GM21515 (cell line): ENCODE measurements around the gene PDCD2L.
"Not testable (repeated sequence)": the region's sequence is repeated elsewhere in the genome, so short reads cannot be mapped to it uniquely, and the experiment has no call there.

Source experiments
- ATAC-seq: cut with Tn5 transposase; IDR thresholded peaks from one replicate; pipeline ENCODE4 v1.9.1; 2021; ENCODE audit not compliant: unreplicated experiment

PDCD2L gene

DNA sequence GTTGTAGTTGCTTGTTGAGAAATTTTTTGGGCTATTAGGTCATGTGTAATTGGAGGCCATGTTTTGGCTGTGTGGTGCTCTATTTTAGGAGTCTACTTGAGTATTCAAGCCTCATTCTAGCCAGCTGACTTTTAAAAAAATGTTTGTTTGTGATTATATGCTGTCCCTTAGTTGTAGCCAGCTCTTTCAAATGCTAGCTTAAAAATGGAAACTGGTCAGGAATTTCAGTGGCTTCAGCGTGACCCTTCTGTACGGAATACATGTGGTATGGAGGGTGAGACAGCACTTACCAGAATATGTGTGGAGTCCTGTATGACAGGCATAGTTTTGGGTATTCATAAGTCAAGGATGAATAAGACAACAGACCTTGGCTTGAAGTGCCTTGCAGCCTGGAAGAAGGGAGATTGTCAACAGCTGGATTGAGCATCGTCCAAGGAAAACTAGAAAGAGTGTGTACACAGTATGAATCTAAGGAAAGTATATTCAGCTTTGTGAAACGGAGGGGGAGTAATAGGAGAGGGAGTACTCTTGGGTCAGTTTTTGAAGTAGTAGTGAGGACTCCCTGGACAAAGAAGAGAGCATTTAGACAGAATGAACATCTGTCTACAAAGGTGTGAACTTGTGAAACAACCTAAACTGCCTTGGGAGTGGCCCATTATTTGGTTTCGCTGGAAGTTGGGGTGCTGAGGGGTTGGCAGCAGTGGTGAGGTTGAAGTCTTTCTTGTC, 57.3 kb downstream of the PDCD2L start:
- no peak for ATAC-seq

- not testable (repeated sequence) for ATAC-seq
Measured at GRCh38 chr19:34464785-34465184, 60.6 kb downstream of the PDCD2L start.

- ATAC-seq, result no peak
Measured at GRCh38 chr19:34468409-34468808, 64.2 kb downstream of the PDCD2L start.

- not testable (repeated sequence) for ATAC-seq
Measured at GRCh38 chr19:34469026-34469425, 64.8 kb downstream of the PDCD2L start.

- ATAC-seq, result no peak
Measured at GRCh38 chr19:34471906-34472700, 67.9 kb downstream of the PDCD2L start.

GRCh38 chr19:34474233-34474989, 70.2 kb downstream of the PDCD2L start:
- ATAC-seq, result no peak

GRCh38 chr19:34475026-34475974, 71.1 kb downstream of the PDCD2L start:
- ATAC-seq, result no peak
